HG02798 (cell line): ENCODE data around the gene RPS2.
"Not testable (repeated sequence)": the region's sequence is repeated elsewhere in the genome, so short reads cannot be mapped to it uniquely, and the experiment has no call there.

ENCODE experiments used
- ATAC-seq: cut with Tn5 transposase; IDR thresholded peaks from one replicate; pipeline ENCODE4 v1.9.1; 2021; ENCODE audit warnings: mild to moderate bottlenecking; ENCODE audit not compliant: unreplicated experiment, poor library complexity

RPS2 gene

DNA sequence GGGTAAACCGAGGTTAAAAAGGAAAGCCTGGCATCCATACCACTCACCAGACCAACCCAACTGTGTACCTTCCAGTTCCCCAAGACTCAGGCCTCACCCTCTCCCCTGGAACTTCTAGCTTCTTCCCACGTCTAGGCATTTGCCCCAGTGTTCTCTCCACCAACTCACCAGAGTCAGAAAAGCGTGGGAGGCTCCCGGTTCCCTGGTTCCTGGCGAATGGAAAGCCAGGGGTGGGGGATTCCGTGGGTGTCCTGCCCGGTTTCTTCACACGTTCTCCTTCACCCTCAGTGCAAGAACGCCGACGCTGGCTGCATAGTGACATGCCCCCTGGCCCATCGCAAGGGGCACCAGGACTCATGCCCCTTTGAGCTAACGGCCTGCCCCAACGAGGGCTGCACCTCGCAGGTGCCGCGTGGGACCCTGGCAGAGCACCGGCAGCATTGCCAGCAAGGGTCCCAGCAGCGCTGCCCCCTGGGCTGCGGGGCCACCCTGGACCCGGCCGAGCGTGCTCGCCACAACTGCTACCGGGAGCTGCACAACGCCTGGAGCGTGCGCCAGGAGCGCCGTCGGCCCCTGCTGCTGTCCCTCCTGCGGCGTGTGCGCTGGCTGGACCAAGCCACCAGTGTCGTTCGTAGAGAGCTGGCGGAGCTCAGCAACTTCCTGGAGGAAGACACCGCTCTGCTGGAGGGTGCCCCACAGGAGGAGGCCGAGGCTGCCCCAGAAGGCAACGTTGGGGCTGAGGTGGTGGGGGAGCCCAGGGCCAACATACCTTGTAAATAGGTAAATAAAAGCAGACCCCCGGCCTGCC, 3.7 kb upstream of the RPS2 start:
- no peak for ATAC-seq

DNA sequence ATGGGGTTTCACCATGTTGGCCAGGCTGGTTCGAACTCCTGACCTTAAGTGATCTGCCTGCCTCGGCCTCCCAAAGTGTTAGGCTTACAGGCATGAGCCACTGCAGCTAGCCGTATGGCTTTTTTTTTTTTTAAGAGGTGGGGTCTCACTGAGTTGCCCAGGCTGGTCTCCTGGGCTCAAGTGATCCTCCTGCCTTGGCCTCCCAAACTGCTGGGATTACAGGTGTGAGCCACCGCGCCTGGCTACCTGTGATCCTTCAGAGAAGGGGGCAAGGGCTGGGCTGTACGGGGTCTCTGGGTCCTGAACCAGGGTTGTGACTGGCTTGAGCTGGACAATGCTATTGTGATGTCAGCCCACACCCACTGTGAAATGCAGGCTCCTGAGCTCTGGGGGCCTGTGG, 1.8 kb upstream of the RPS2 start, which contains the start of gene RNF151:
Gene RNF151 (plus strand): TSS at position 397 of the 400 bp plus-strand sequence. CDS start 26 bp downstream, outside the sequence.
- ATAC-seq: no peak

DNA sequence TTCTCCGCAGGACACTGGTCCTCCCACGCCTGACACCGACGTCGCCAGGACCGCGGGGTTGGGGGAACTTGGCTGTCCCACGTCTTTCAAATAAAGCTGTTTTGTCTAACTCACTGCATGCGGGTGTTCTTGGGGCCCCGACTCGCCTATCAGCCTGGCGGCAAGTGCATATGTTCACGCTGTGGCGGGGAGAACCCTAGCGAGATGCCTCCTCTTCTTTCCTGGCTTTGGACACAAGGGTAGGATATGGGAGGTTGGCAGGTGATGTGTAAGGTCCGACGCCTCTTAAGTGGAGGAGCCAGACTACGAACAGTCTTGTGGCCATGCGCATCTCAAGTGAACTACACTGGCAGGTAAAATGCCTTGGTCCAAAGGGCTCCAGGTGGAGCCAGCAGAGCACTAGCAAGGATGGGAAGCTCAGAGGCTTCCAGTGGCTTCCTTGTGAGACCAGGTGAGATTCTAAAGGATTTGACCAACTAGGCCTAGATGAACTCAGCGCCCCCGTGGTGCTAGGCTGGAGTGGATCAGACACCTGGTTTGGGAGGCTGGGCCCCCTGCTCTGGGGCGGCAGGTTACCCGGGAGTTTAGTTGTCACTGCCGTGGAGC, 873 bp upstream of the RPS2 start:
- ATAC-seq: no peak

DNA sequence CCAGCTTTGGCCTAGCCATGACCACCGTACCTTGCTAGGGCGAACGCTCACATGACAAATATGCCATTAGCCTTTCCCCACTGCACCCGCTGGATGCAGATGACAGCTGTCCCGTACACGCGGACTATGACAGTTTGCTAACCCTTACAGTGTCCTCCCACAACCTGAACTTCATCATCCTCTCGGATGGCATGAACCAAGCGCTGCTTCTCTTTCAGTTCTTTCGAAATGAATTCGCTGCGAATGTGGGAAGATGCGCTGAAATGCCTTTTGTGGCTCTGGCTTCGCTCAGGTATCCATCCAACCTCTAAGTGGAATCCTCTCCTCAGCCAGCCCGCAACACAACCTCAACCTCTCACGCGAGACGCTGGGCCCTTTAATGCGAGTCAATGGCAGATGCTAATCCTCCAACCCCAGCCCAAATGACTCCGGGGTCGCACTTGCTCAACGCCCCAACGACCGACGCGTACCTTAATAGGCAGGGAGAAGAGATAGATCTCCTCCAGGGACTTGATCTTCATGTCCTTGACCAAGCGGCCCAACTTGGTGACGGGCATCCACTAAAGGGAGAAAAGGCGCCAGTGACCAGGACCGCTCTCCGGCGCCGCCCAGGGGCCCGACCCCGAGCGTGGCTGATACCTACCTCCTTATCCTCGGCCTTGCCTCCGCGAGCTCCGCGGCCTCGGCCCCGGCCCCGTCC, 670 bp downstream of the RPS2 start:
- peak; percentile 11 for ATAC-seq

DNA sequence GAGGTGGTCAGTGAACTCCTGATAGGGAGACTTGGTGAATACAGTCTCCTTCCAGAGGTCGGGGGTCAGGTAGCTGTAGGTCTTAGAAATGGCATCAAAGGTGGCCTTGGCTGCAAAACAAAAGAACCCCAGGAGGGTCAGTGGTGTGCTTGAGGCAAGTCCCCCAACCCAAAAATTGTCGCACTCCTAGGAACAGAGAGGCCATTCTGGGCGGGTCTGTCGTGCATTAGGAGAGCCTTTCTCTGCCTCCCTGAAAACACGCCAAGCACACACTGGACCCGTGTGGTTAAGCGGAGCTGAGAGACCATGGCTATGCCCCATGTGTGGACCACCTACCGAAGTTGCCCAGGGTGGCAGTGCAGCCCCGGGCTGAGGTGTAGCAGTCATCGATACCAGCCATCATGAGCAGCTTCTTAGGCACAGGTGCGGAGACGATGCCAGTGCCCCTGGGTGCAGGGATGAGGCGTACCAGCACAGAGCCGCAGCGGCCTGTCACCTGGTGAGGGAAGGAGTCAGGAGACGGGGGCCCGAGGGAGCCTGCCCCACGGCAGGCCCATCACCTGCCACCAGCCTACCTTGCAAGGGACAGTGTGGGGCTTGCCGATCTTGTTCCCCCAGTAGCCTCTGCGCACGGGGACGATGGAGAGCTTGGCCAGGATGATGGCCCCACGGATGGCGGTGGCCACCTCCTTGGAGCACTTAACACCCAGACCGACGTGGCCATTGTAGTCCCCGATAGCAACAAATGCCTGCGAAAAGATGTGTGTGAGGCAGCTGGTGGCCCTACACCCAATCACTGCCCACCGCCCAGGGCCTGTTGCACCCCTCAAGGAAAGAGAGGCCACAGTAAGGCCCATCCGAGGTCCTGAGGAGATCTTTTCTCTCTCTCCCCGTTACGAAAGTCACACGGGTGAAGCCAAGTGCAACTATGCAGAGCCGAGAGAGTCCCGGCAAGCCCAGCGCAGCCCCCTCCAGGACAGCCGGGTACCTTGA, 2.2 kb downstream of the RPS2 start:
- not testable (repeated sequence) for ATAC-seq

DNA sequence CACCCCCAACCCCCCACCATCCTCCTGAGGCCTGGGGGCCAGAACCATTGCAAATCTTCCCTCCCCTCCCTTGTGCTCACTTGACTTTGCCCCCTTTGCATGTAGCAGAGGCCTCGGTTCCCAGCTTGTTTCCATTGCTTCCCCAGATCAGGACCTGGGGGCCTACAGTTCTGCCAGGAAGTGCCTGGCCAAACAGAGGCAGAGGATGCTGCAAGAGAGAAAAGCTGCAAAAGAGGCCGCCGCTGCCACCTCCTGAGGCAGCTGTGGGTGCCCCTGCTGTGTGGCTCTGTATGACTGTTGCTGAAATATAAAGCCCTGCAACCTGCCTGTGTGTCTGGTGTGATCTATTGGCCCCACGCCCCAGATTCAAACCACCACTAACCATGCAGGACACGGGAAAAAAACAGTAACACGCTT, 3.0 kb downstream of the RPS2 start:
- ATAC-seq: no peak

DNA sequence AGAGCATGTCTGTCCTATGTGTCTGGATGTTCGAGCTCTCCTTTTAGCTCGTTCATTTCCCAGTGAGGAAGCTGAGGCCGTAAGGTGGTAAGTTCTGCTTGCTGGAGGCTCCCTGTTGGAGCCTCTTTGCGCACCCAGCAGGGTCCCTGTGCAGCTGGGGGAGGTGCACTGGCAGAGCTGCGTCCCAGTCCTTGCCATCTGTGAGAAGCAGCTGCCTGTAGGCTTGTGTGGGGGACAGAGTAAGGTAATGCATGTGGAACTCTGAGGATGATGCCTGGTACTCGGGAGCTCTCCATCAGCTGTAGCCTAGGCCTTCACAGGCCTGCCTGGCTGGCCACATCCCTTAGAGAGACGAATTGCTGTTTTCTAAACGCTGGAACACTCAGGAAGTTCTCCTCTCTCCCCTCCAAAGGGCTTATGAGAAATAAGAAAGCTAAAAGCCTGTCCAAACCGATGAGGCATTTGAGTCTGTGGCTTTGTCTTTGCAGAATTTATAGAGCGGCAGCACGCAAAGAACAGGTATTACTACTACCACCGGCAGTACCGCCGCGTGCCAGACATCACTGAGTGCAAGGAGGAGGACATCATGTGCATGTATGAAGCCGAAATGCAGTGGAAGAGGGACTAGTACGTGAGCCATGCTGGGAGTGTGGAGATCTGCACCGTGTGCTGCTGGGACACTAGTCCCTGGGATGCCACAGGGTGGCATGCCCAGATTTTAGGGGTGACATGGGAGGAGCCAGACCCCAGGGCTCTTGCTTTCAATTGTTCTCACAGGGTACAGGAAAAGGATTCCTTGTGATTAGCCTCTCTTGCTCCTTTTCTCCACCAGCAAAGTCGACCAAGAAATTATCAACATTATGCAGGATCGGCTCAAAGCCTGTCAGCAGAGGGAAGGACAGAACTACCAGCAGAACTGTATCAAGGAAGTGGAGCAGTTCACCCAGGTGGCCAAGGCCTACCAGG, 3.7 kb downstream of the RPS2 start:
- ATAC-seq: no peak

DNA sequence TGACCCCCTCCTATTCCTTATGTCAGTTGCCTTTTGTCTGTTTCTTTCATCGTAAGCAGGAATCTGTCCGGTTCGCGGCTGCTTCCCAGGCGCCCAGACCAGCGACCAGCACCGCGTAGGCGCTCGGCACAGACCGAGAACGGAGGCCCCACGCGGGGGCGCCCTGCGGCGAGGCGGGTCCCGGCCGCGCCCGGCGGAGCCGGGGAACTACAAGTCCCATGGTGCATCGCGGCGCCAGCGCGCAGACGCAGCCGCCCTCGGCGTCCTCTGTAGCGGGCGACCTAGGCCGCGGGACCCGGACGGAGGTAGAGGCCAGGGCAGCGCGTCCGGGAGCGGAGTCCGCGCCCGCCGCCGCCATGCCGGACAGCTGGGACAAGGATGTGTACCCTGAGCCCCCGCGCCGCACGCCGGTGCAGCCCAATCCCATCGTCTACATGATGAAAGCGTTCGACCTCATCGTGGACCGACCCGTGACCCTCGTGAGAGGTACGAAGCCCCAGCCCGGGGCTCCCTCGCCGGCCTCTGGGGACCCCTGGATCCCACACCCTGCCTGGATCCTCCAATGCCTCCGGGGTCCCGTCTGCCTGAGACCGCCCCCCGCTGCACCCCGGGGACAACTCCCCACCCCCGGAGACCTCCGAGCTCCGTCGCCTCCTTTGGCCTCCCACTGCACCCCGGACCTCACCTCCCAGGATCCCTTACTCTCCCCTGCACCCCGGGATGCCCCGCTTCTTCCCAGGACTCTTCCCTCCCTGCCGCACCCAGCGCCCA, 5.2 kb downstream of the RPS2 start, which contains the start of gene NDUFB10:
Gene NDUFB10 (plus strand): TSS at position 270 of the 771 bp plus-strand sequence. CDS start 87 bp downstream, at position 357.
- peak; percentile 81 for ATAC-seq

DNA sequence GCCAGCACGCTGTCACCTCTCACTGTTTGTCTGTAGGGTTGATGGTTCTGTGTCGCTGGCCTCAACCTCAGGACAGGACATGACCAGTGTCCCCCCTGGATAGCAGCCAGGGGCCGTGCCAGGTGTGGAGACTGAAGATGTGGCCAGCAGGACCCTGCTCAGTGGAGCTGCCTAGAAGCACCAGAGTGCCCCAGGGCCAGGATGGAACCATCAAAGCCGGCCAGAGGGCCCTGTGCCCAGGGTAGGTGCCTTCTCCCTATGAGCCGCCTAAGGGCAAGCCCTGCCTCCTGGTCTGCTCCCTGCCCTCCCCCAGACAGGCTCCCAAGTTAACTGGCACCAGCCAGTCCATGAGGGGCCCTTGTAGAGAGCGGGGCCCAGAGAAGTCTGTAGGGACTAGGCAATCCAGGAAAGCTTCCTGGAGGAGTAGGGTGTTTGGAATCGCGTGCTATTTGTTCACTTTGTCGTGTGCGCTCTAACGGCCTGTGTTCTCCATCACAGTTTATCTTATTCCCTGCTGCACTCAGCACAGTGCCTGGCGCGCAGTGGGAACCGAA, 5.8 kb downstream of the RPS2 start:
- no peak for ATAC-seq

DNA sequence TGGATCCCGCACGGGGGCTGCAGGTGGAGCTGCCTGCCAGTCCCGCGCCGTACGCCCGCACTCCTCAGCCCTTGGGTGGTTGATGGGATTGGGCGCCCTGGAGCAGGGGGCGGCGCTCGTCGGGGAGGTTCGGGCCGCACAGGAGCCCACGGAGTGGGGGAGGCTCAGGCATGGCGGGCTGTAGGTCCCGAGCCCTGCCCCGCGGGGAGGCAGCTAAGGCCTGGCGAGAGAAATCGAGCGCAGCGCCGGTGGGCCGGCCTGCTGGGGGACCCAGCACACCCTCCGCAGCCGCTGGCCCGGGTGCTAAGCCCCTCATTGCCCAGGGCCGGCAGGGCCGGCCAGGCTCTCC, 6.5 kb downstream of the RPS2 start:
- ATAC-seq: not testable (repeated sequence)

DNA sequence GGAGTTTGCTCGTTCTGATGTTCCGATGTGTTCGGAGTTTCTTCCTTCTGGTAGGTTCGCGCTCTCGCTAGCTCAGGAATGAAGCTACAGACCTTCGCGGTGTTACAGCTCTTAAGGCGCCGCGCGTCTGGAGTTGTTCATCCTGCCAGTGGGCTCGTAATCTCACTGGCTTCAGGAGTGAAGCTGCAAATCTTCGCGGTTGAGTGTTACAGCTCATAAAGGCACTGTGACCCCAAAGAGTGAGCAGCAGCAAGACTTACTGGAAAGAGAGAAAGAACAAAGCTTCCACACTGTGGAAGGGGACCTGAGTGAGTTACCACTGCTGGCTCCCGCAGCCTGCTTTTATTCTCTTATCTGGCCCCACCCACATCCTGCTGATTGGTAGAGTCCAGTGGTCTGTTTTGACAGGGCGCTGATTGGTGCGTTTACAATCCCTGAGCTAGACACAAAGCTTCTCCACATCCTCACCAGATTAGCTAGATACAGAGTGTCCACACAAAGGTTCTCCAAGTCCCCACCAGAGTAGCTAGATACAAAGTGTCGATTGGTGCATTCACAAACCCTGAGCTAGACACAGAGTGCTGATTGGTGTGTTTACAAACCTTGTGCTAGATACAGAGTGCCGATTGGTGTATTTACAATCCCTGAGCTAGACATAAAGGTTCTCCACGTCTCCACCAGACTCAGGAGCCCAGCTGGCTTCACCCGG, 7.0 kb downstream of the RPS2 start:
- ATAC-seq: not testable (repeated sequence)

DNA sequence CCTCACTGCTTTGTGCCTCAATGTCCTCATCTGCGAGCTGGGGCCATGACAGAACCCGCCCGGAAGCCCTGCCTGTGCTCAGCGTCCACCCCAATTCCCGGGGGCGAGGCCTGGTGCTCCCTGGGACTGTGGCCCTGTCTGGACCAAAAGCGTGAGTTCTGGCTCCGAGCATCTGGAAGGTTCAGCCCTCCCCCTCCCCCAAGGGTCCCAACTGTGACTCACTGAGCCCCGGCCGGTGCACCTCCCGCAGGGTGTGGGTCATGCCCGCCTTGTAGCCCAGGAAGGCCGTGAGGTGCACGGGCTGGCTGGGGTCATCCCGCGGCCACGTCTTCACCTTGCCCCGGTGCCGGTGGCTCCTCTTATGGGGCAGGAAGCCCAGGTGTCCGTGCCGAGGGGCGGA, 10.9 kb downstream of the RPS2 start:
- no peak for ATAC-seq

DNA sequence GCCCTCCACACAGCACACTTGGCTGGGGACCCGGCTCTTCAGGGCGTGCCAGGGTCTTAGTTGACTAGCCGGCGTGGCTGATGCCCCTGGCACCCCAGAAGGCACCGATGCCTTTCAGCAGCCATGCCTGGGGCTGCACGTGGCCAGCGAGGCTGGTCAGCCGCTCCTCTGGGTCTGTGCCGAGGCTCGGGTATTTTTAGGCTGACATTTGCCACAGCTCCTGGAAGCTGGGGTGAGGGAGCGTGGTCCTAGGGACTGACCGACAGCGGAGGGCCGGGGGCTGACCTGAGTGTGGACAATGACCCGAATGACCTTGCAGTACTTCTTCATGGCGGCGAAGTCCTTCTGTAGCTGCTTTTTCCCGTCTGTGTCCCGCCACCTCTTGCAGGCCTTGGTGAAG, 14.1 kb downstream of the RPS2 start:
- no peak for ATAC-seq

DNA sequence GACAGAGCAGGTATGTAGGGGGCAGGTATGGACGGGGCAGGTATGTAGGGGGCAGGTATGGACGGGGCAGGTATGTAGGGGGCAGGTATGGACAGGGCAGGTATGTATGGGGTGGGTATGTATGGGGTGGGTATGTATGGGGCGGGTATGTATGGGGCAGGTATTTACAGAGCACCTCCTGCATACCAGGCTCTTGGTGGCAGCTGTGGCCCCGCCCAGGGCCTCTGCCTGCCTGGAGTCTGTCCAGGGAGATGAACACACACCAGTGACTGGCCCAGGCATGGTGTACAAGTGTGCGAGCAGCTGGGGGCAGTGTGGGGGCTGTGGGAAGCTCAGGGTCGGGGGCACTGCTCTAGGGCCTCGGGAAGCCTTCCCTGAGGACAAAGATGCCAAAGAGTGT, 14.6 kb downstream of the RPS2 start:
- no peak for ATAC-seq

DNA sequence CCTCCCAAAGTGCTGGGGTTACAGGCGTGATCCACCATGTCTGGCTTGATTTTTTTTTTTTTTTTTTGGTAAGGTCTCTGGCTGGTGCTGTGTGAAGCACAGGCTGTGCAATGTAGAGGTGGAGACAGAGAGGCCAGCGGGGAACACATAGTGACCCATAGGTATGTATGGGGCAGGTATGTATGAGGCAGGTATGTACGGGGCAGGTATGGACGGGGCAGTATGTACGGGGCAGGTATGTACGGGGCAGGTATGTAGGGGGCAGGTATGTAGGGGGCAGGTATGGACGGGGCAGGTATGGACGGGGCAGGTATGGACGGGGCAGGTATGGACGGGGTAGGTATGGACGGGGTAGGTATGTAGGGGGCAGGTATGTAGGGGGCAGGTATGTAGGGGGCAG, 15.1 kb downstream of the RPS2 start:
- ATAC-seq: no peak

DNA sequence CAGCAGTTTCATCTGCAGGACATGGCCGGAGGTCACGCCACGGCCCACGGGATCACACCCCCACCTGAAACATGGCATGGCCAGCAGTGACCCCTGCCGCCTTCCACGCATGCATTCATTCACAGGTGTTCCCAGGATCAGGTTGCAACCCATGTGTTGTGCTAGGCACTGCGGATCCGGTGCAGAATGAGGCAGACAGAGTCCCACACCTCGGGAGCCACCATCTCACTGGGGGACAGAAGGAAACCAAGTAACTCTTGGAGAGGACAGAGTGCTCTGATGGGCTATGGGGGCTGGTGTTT, 17.3 kb downstream of the RPS2 start:
- ATAC-seq: no peak
